GM12878 (cell line): ENCODE measurements around the gene TMC5. TPM values are rescaled to one million over a fixed set of nuclear protein-coding genes. Genes with fewer than 3 reads are reported as not detected.

Source experiments
- ATAC-seq: fragments of 200-7000 bp; cut with Tn5 transposase; 3 replicates; pipeline ENCODE4 v1.9.1; 2020; ENCODE audit warnings: mild to moderate bottlenecking, moderate library complexity
- BruUV-seq: library from RNA; stranded (reverse); fragments of 400-500 nt; replicated peaks from 2 replicates; lab custom pipeline; 2021; lab: Mats Ljungman, UMichigan
- CTCF ChIA-PET: fragments of 300-600 bp; sonication (Branson Sonifier 250); formaldehyde crosslinking; extraction: SDS; loops from one replicate; lab custom pipeline; 2021; ENCODE audit warnings: inconsistent platforms; lab: Yijun Ruan, JAX
- POLR2A ChIA-PET: fragments of 350-600 bp; formaldehyde crosslinking; extraction: SDS; loops from one replicate; lab custom pipeline; 2021; ENCODE audit warnings: inconsistent platforms; lab: Charles Lee
- RAD21 ChIA-PET: fragments of 300-600 bp; sonication (Branson Sonifier 250); formaldehyde crosslinking; loops from one replicate; lab custom pipeline; 2023; ENCODE audit warnings: antibody characterized with exemption; ENCODE audit not compliant: unreplicated experiment; lab: Charles Lee
- SMC1A ChIA-PET: fragments of 300-600 bp; sonication (Branson Sonifier 250); formaldehyde crosslinking; loops from one replicate; lab custom pipeline; 2023; ENCODE audit not compliant: unreplicated experiment, uncharacterized antibody; lab: Charles Lee
- DNase-seq: peaks from one replicate; pipeline ENCODE4 v3.0.0-alpha.2; 2011; ENCODE audit warnings: low read depth, low spot score
- FAIRE-seq: peaks from 3 replicates; lab custom pipeline; 2011; peaks lifted over from hg19 to GRCh38; lab: Jason Lieb, UNC
- H2AFZ ChIP-seq: 2 replicates; pipeline ENCODE4 v1.6.0; 2011; ENCODE audit warnings: low read depth, low read length, control low read depth; ENCODE audit not compliant: control insufficient read depth
- H3K27ac ChIP-seq: 2 replicates; pipeline ENCODE4 v1.5.1; 2011; ENCODE audit warnings: control low read depth; ENCODE audit not compliant: control insufficient read depth, insufficient read depth
- H3K27me3 ChIP-seq, 2 experiments: replicated peaks in 1 of 2; 2 replicates each; pipeline versions ENCODE4 v1.6.0 to v1.6.1; 2011; ENCODE audit warnings: low read length in 1 of 2; ENCODE audit not compliant: control insufficient read depth in 2 of 2, insufficient read depth in 2 of 2
- H3K36me3 ChIP-seq, 2 experiments: 2 replicates each; pipeline ENCODE4 v1.5.1; 2011; ENCODE audit warnings: low read length in 1 of 2; ENCODE audit not compliant: control insufficient read depth in 2 of 2, insufficient read depth in 2 of 2
- H3K4me1 ChIP-seq: 2 replicates; pipeline ENCODE4 v1.6.1; 2011; ENCODE audit warnings: mild to moderate bottlenecking, low read length, moderate library complexity, mixed read lengths; ENCODE audit not compliant: control insufficient read depth, insufficient read depth
- H3K4me2 ChIP-seq: 2 replicates; pipeline ENCODE4 v1.6.0; 2011; ENCODE audit warnings: control low read depth; ENCODE audit not compliant: control insufficient read depth, insufficient read depth
- H3K4me3 ChIP-seq: fragments of 200-600 bp; sonication (generic); 2 replicates; pipeline ENCODE4 v1.5.1; 2016
- H3K79me2 ChIP-seq: 2 replicates; pipeline ENCODE4 v1.6.0; 2011; ENCODE audit warnings: low read length; ENCODE audit not compliant: control insufficient read depth, insufficient read depth
- H3K9ac ChIP-seq: 2 replicates; pipeline ENCODE4 v1.8.0; 2011; ENCODE audit warnings: low read length, control low read depth, mixed read lengths; ENCODE audit not compliant: control insufficient read depth, insufficient read depth
- H3K9me3 ChIP-seq: replicated peaks from 3 replicates; pipeline ENCODE4 v1.5.1; 2011; ENCODE audit warnings: mild to moderate bottlenecking, low read length; ENCODE audit not compliant: control insufficient read depth, insufficient read depth
- H4K20me1 ChIP-seq: 2 replicates; pipeline ENCODE4 v1.6.0; 2011; ENCODE audit not compliant: control insufficient read depth, insufficient read depth
- BACH1 ChIP-seq: fragments of 450-650 bp; IDR thresholded peaks from 2 replicates; pipeline ENCODE4 v1.6.1; 2017; ENCODE audit warnings: mild to moderate bottlenecking, borderline replicate concordance
- KAT2A ChIP-seq: conservative IDR thresholded peaks from 2 replicates; pipeline ENCODE4 v1.6.1; 2011; ENCODE audit warnings: low read depth, low read length; ENCODE audit not compliant: control insufficient read depth
- MXI1 ChIP-seq: fragments of 150-350 bp; IDR thresholded peaks from 2 replicates; pipeline ENCODE4 v1.6.1; 2011; ENCODE audit warnings: low read depth, mild to moderate bottlenecking, inconsistent platforms, low read length, improper control_type of control experiment
- MYB ChIP-seq: fragments of 150-350 bp; IDR thresholded peaks from 2 replicates; pipeline ENCODE4 v1.6.1; 2014; ENCODE audit warnings: mild to moderate bottlenecking, low read depth, low read length, borderline replicate concordance
- NFIC ChIP-seq: IDR thresholded peaks from 2 replicates; pipeline ENCODE4 v1.6.1; 2012; ENCODE audit warnings: low read depth, mild to moderate bottlenecking, inconsistent platforms, low read length, moderate library complexity
- RUNX3 ChIP-seq: IDR thresholded peaks from 2 replicates; pipeline ENCODE4 v1.6.1; 2012; ENCODE audit warnings: low read length, inconsistent platforms
- WRNIP1 ChIP-seq: IDR thresholded peaks from 2 replicates; pipeline ENCODE4 v1.6.1; 2011; ENCODE audit warnings: low read depth, low read length, improper control_type of control experiment, borderline replicate concordance
- ZZZ3 ChIP-seq: IDR thresholded peaks from 2 replicates; pipeline ENCODE4 v1.6.1; 2011; ENCODE audit warnings: low read depth; ENCODE audit not compliant: control insufficient read depth, insufficient read length
- WGBS: methylation state at CpG from one replicate; pipeline ENCODE4 v1.1.6; 2016; ENCODE audit warnings: low lambda C conversion rate; ENCODE audit not compliant: insufficient replicate concordance, insufficient coverage; ENCODE audit errors: missing lambda C conversion rate; 5-methylcytosine and 5-hydroxymethylcytosine counted together
- in situ Hi-C: fragments of 300-500 bp; cut with MboI; formaldehyde crosslinking; loops from 9 replicates; pipeline ENCODE4 v1.14.3; 2018; ENCODE audit warnings: mixed read lengths
- intact Hi-C: fragments of 100-400 bp; cut with micrococcal nuclease; formaldehyde crosslinking; loops from one replicate; pipeline ENCODE4 v1.14.2; 2022; ENCODE audit not compliant: unreplicated experiment
- polyA plus RNA-seq, 11 experiments: library from polyadenylated mRNA; depleted of rRNA in 4 of 11; unstranded in 6 of 11; stranded (reverse) in 5 of 11; fragments of >200 nt; fragmentation: Nextera tagmentation in 4 of 11; fragmentation: Illumina TruSeq in 1 of 11; extraction: Ambion mirVana in 4 of 11; extraction: Trizol in 1 of 11; gene quantifications; 1 replicate in 1 of 11; 2 replicates in 10 of 11; pipeline versions ENCODE4 v1.2.1 to v1.2.3, GENCODE V29; 2011 to 2016; ENCODE audit warnings: inconsistent platforms in 2 of 11, missing spikeins in 2 of 11, low read depth in 1 of 11
- total RNA-seq, 4 experiments: library from RNA; depleted of rRNA in 3 of 4; stranded (reverse); fragments of >200 nt in 3 of 4; fragmentation: Illumina TruSeq in 1 of 4; extraction: Trizol in 1 of 4; gene quantifications; 2 replicates each; pipeline versions ENCODE4 v1.2.1 to v1.2.3, GENCODE V29; 2013 to 2021
- TF ChIP-seq, protein P1 (sequence below): IDR thresholded peaks from 2 replicates; pipeline ENCODE4 v1.6.1; 2011; ENCODE audit warnings: low read depth, low read length, improper control_type of control experiment, borderline replicate concordance
- TF ChIP-seq, protein P2 (sequence below): IDR thresholded peaks from 2 replicates; pipeline ENCODE4 v1.6.1; 2011; ENCODE audit warnings: borderline replicate concordance, low read depth, mild to moderate bottlenecking, moderate library complexity, low read length; ENCODE audit not compliant: insufficient read depth, poor library complexity, severe bottlenecking
- TF ChIP-seq, protein P3 (sequence below): fragments of 450-650 bp; IDR thresholded peaks from 2 replicates; pipeline ENCODE4 v1.6.1; 2017; ENCODE audit warnings: low read depth, mild to moderate bottlenecking, moderate library complexity
- TF ChIP-seq, protein P4 (sequence below): fragments of 450-650 bp; IDR thresholded peaks from 2 replicates; pipeline ENCODE4 v1.6.1; 2018; ENCODE audit warnings: borderline replicate concordance, mild to moderate bottlenecking; ENCODE audit not compliant: partially characterized antibody

TMC5 gene
- total and polyA plus RNA-seq, 10 of the 15 experiments (the other 5 are each of a cell fraction or from before 2014, with no cell fraction given) = 0.01 to 0.10 (median 0.07) TPM; not detected in 5

DNA sequence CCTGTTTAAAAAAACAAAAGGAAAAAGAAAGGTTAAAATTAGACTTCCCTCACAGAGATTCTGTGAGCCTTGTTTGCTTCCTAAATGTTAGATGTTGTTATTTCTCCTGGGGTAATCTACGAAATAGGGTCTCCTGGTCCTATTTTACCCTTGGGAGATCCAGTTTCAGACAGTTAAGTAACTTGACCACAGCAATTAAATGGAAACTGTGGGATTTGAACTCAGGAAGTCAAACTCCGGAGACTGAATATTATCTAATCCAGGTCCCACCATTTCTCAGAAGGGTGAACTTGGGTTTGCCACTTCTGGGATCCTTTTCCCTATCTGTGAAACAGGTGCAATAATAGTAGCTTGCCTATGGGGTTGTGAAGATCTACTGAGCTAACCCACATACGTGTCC, 6.4 kb upstream of the TMC5 start:
- DNase-seq = no peak
- no peaks in the 10 kb centered on the region for H4K20me1 ChIP-seq
- no peak overlapping the region for H3K27ac ChIP-seq
- H3K27me3 ChIP-seq = peaks cover 0 to 2% of the 10 kb centered on the region in 2 experiments; a peak in 2 of 4 replicates
- peak overlapping the region; percentile 76; the same call in 1 of the 2 replicates for H3K4me2 ChIP-seq
- no TSS peak for BruUV-seq
- ChIA-PET CTCF (interaction anchor here (1.3 kb wide), 1 partner anchor 23 kb away, joined by 3 read pairs; no protein-coding TSS in a partner anchor), RAD21 (no interaction called here), SMC1A (interaction anchor here (0.7 kb wide), 1 partner anchor 95 kb away, joined by 3 read pairs; no protein-coding TSS in a partner anchor), POLR2A (no interaction called here)
- no peaks in the 10 kb centered on the region for H3K4me1 ChIP-seq
- 0 out of 2 replicates have a peak overlapping the region, but pooled peaks have one; percentile 24 for H3K4me3 ChIP-seq
- no peak overlapping the region for H2AFZ ChIP-seq
- no peak for FAIRE-seq
- H3K36me3 ChIP-seq = no peaks in the 10 kb centered on the region
- in situ Hi-C loops (no loop called here), intact Hi-C loops (no loop called here)
- WGBS = 24% methylated on average over 3 of the region's 3 CpGs
- H3K9me3 ChIP-seq = no peaks in the 10 kb centered on the region; the same call in 1 of the 3 replicates
- no peak overlapping the region for H3K9ac ChIP-seq
- H3K79me2 ChIP-seq = no peaks in the 10 kb centered on the region
- no peak for TF ChIP-seq RUNX3
- TF ChIP-seq BACH1 = no peak
- TF ChIP-seq, protein P1, sequence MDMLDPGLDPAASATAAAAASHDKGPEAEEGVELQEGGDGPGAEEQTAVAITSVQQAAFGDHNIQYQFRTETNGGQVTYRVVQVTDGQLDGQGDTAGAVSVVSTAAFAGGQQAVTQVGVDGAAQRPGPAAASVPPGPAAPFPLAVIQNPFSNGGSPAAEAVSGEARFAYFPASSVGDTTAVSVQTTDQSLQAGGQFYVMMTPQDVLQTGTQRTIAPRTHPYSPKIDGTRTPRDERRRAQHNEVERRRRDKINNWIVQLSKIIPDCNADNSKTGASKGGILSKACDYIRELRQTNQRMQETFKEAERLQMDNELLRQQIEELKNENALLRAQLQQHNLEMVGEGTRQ = no peak
- TF ChIP-seq, protein P2, sequence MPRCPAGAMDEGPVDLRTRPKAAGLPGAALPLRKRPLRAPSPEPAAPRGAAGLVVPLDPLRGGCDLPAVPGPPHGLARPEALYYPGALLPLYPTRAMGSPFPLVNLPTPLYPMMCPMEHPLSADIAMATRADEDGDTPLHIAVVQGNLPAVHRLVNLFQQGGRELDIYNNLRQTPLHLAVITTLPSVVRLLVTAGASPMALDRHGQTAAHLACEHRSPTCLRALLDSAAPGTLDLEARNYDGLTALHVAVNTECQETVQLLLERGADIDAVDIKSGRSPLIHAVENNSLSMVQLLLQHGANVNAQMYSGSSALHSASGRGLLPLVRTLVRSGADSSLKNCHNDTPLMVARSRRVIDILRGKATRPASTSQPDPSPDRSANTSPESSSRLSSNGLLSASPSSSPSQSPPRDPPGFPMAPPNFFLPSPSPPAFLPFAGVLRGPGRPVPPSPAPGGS = no peak
- no peak for TF ChIP-seq ZZZ3
- no peak for TF ChIP-seq WRNIP1
- no peak for TF ChIP-seq MYB
- no peak for TF ChIP-seq MXI1
- TF ChIP-seq, protein P3, sequence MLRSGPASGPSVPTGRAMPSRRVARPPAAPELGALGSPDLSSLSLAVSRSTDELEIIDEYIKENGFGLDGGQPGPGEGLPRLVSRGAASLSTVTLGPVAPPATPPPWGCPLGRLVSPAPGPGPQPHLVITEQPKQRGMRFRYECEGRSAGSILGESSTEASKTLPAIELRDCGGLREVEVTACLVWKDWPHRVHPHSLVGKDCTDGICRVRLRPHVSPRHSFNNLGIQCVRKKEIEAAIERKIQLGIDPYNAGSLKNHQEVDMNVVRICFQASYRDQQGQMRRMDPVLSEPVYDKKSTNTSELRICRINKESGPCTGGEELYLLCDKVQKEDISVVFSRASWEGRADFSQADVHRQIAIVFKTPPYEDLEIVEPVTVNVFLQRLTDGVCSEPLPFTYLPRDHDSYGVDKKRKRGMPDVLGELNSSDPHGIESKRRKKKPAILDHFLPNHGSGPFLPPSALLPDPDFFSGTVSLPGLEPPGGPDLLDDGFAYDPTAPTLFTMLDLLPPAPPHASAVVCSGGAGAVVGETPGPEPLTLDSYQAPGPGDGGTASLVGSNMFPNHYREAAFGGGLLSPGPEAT = no peak
- no peak for TF ChIP-seq NFIC
- TF ChIP-seq, protein P4, sequence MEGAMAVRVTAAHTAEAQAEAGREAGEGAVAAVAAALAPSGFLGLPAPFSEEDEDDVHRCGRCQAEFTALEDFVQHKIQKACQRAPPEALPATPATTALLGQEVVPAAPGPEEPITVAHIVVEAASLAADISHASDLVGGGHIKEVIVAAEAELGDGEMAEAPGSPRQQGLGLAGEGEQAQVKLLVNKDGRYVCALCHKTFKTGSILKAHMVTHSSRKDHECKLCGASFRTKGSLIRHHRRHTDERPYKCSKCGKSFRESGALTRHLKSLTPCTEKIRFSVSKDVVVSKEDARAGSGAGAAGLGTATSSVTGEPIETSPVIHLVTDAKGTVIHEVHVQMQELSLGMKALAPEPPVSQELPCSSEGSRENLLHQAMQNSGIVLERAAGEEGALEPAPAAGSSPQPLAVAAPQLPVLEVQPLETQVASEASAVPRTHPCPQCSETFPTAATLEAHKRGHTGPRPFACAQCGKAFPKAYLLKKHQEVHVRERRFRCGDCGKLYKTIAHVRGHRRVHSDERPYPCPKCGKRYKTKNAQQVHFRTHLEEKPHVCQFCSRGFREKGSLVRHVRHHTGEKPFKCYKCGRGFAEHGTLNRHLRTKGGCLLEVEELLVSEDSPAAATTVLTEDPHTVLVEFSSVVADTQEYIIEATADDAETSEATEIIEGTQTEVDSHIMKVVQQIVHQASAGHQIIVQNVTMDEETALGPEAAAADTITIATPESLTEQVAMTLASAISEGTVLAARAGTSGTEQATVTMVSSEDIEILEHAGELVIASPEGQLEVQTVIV = no peak
- TF ChIP-seq KAT2A = no peak
- ATAC-seq = no peak
